ENCODE results near the gene PNO1.

DNA sequence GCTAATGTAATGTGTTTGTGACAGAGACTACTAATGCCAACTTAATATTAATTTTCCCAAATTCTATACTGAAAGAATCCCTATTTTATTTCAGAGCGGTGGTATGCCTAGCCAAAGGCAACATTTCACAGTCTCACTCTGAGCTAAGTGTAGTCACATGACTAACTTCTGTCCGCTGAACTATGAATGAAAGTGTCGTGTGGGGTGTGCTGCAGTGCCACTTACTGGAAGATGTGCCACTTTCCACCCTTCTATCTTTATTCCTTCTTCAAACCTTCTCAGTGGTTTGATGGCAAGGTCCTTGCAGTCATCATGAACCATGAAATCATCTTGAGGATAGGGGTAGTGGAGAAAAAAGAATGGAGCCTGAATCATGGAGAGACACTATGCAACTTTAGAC, 47.6 kb upstream of the PNO1 start:
- TF ChIP-seq, protein P1, sequence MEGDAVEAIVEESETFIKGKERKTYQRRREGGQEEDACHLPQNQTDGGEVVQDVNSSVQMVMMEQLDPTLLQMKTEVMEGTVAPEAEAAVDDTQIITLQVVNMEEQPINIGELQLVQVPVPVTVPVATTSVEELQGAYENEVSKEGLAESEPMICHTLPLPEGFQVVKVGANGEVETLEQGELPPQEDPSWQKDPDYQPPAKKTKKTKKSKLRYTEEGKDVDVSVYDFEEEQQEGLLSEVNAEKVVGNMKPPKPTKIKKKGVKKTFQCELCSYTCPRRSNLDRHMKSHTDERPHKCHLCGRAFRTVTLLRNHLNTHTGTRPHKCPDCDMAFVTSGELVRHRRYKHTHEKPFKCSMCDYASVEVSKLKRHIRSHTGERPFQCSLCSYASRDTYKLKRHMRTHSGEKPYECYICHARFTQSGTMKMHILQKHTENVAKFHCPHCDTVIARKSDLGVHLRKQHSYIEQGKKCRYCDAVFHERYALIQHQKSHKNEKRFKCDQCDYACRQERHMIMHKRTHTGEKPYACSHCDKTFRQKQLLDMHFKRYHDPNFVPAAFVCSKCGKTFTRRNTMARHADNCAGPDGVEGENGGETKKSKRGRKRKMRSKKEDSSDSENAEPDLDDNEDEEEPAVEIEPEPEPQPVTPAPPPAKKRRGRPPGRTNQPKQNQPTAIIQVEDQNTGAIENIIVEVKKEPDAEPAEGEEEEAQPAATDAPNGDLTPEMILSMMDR (conservative IDR thresholded peaks at IDR 0.05; ENCODE audit: low read depth, low read length): peak; percentile 44
- no peak for TF ChIP-seq EZH2 (IDR thresholded peaks at IDR 0.05; ENCODE audit: borderline replicate concordance, low read depth, low read length, poor library complexity, severe bottlenecking)

Data from A673 (cell line).